Measurements from ENCODE around the gene AUP1.
"Not testable (repeated sequence)": the region's sequence is repeated elsewhere in the genome, so short reads cannot be mapped to it uniquely, and the experiment has no call there.

The AUP1 gene

GRCh38 chr2:74491648-74492544 lies 37.6 kb downstream of the AUP1 start:
- in situ Hi-C loops (cut with HindIII; ENCODE audit: low pct_unique_long_range_greater_than_20kb, low sequenced_read_pairs) = no loop called here
- TF ChIP-seq JUND (IDR thresholded peaks at IDR 0.05; ENCODE audit: low read depth) = no peak

GRCh38 chr2:74489906-74490305 lies 39.6 kb downstream of the AUP1 start:
- in situ Hi-C loops (cut with HindIII; ENCODE audit: low pct_unique_long_range_greater_than_20kb, low sequenced_read_pairs) = no loop called here
- DNase-seq (ENCODE audit: low read depth in 1 of 2, low spot score in 1 of 2) = no peak

More at GRCh38 chr2:74491648-74492544, 37.6 kb downstream of the AUP1 start:
- no peak for DNase-seq (ENCODE audit: low read depth in 1 of 2, low spot score in 1 of 2)

GRCh38 chr2:74488643-74489481 lies 40.6 kb downstream of the AUP1 start:
- DNase-seq (ENCODE audit: low read depth in 1 of 2, low spot score in 1 of 2) = no peak
- in situ Hi-C loops (cut with HindIII; ENCODE audit: low pct_unique_long_range_greater_than_20kb, low sequenced_read_pairs) = no loop called here
- TF ChIP-seq JUND (IDR thresholded peaks at IDR 0.05; ENCODE audit: low read depth) = no peak

More at GRCh38 chr2:74489906-74490305, 39.6 kb downstream of the AUP1 start:
- no peak for TF ChIP-seq JUND (IDR thresholded peaks at IDR 0.05; ENCODE audit: low read depth)

GRCh38 chr2:74486141-74486540 lies 43.4 kb downstream of the AUP1 start:
- DNase-seq (ENCODE audit: low read depth in 1 of 2, low spot score in 1 of 2) = no peak
- in situ Hi-C loops (cut with HindIII; ENCODE audit: low pct_unique_long_range_greater_than_20kb, low sequenced_read_pairs) = no loop called here
- no peak for TF ChIP-seq JUND (IDR thresholded peaks at IDR 0.05; ENCODE audit: low read depth)

- DNase-seq (ENCODE audit: low read depth in 1 of 2, low spot score in 1 of 2) = not testable (repeated sequence)
Observed at GRCh38 chr2:74483675-74484164, 45.8 kb downstream of the AUP1 start.

GRCh38 chr2:74482801-74483674 lies 46.5 kb downstream of the AUP1 start, which contains the start of the genes CCDC142 and TTC31:
CCDC142 (minus strand) TSS chr2:74482998; CDS start chr2:74482837, 161 bp downstream.
TTC31 (plus strand) TSS chr2:74483081; CDS start chr2:74483096, 15 bp downstream.
- no peak for TF ChIP-seq JUND (IDR thresholded peaks at IDR 0.05; ENCODE audit: low read depth)
- peak; percentile 69 to 92 for DNase-seq (ENCODE audit: low read depth in 1 of 2, low spot score in 1 of 2)
- in situ Hi-C loops (cut with HindIII; ENCODE audit: low pct_unique_long_range_greater_than_20kb, low sequenced_read_pairs) = no loop called here

More at GRCh38 chr2:74483675-74484164, 45.8 kb downstream of the AUP1 start:
- in situ Hi-C loops (cut with HindIII; ENCODE audit: low pct_unique_long_range_greater_than_20kb, low sequenced_read_pairs) = not testable (repeated sequence)

GRCh38 chr2:74481961-74482800 lies 47.3 kb downstream of the AUP1 start:
- in situ Hi-C loops (cut with HindIII; ENCODE audit: low pct_unique_long_range_greater_than_20kb, low sequenced_read_pairs) = no loop called here
- peak in 1 of 2 experiments; percentile 13 for DNase-seq (ENCODE audit: low read depth in 1 of 2, low spot score in 1 of 2)
- TF ChIP-seq JUND (IDR thresholded peaks at IDR 0.05; ENCODE audit: low read depth) = no peak

- DNase-seq (ENCODE audit: low read depth in 1 of 2, low spot score in 1 of 2) = no peak
- no peak for TF ChIP-seq JUND (IDR thresholded peaks at IDR 0.05; ENCODE audit: low read depth)
- in situ Hi-C loops (cut with HindIII; ENCODE audit: low pct_unique_long_range_greater_than_20kb, low sequenced_read_pairs) = no loop called here
Observed at GRCh38 chr2:74481431-74481830, 48.1 kb downstream of the AUP1 start.
